CD4-positive, alpha-beta T cell treated with Interleukin-4 for 1 hour (primary cell): Measurements from ENCODE around the gene DOK6.
"Not testable (repeated sequence)": the region's sequence is repeated elsewhere in the genome, so short reads cannot be mapped to it uniquely, and the experiment has no call there.

Source experiments
- DNase-seq, 2 donors: peaks; one replicate each; pipeline ENCODE4 v3.0.0-alpha.2; 2020 to 2022

The DOK6 gene

GRCh38 chr18:69400253-69400975, at the start of gene DOK6:
TSS of gene DOK6 (plus strand) at chr18:69400888.
- DNase-seq, result no peak

DNA sequence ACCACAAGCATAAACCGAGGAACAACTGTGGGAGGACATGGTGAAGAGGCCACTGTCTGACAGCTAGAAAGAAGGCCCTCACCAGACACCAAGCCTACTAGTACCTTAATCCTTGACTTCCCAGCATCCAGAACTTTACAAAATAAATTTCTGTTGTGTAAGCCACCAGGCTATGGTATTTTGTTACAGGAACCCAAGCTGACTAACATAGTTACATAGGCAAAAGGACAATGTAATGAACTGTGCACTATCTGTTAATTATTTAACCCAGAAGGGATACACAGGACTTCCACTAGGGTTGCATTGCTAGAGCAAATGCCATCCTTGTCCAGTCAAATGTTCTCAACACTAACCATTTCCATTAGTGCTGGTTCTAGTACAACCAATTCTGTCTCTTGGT, 47.7 kb upstream of the DOK6 start:
- no peak for DNase-seq

DNA sequence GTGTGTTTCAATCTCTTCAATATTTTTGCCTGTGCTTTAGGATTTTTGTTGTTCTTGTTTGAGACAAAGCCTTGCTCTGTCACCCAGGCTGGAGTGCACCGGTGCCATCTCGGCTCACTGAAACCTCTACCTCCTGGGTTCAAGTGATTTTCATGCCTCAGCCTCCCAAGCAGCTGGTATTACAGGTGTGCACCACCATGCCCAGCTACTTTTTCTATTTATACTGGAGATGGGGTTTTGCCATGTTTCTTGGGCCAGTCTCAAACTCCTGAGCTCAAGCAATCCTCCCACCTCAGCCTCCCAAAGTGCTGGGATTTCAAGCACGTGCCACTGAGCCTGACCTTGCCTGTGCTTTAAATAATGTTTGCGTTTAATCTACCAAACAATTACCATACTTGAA, 43.1 kb upstream of the DOK6 start:
- DNase-seq, result no peak

DNA sequence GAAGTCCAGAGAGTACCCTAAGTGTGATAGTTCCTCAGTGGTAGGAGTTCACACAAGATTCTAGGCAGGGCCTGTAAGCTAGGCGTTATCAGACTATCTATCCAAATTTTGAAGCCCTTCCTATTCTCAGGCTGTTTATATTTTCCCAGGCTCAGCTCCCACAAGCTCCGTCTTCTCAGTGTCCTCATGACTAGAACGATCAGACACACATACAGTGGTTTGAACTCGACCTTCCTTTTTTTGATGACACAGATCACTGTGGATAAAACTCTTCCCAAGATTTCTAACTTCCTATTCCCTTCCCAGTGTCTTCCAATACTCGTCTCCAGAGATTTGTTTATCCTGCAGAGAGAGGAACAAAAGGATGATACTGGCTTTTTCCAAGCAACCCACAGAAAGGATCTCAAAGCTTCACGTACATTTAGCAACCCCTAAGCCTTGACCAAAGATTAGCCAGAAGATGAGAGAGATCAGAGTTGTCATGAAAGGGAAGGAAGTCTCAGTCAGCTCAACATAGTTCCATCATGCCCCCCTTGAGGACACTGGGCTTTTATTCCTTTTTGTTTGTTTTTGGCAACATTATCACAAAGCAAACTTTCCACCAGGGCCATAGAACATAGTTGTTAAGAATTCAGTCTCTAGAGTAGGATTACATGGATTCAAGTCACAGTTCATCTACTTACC, 42.3 kb upstream of the DOK6 start:
- no peak for DNase-seq

DNA sequence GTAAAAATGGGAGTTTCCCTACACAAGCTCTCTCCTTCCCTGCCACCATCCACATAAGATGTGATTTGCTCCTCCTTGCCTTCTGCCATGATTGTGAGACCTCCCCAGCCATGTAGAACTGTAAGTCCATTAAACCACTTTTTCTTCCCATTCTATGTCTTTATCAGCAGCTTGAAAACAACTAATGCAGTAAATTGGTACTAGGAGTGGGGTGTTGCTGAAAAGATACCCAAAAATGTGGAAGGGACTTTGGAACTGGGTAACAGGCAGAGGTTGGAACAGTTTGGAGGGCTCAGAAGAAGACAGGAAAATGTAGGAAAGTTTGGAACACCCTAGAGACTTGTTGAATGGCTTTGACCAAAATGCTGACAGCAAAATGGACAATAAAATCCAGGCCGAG, 40.9 kb upstream of the DOK6 start:
- not testable (repeated sequence) for DNase-seq

DNA sequence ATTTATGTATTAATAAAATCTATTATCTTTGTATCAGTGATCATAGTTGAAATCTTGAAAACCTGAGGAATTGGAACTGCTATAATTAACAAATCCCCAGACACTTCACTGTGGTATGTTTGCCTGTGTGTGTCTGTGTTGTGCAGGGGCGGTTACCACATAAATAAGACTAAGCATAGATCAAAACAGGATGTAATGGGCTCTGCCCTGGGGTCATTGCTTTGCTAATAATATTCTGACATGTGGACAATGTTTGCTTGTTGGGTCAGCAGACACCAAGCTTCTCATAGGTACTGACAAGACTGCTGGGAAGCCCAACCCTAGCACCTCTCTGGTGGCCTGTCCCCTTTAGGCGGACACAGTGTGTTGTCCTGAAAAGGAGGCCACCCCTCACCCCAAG, 35.8 kb upstream of the DOK6 start:
- DNase-seq, result no peak

DNA sequence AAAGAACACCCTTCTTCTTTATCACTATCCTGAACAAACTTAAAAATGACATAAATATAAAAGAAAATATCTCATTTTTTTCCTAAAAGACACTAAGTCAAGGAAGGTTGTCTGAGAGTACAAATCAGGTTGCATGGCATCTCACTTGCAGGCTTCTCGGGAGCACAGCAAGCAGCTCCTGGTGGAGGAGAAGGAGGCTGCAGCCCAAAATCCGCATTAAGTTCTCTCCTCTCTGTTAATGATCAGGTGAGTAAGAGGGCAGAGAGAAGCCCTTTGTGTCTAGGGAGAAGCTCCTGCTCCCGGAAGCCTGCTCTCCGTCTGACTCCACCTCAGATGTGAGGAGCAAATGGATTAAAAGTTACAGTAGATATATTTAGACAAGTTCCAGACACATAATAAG, 35.0 kb upstream of the DOK6 start:
- no peak for DNase-seq

- no peak for DNase-seq
Observed at GRCh38 chr18:69367104-69367503, 33.6 kb upstream of the DOK6 start.

DNA sequence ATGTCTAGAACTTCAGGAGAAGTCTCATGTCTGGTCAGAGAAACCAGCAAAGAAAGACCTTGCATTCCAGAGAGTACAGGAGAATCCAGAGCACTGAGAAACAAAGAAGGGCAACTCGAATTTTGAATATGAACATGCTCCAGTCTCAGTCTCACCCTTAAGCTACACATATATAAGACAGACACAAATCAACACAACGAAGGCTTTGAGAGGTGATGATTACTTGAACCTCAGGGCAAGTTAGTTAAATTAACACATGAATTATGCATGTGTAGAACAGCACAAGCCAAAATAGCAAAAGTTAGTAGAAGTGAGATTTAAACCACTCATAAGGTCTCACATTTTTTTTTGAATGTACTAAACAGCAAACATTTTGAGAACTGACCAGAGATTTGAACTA, 29.0 kb upstream of the DOK6 start:
- DNase-seq, result no peak

DNA sequence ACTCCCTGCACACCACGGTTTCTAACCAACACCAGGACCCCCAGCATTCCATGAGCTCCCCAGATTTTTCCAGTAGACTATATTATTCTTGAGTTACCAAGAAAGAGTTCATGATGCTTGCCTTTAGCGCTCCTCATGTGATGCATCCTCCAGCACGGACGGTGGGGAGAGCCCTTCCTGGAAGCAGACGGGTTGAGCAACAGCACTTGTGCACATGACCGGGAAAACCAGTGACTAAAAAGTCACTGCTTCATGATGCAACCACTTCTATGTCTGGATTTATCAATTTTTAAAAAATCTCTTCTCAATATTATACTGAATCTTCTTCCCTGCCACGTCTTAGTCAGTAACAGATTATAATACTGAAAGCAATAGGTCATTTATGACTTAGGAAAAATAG, 20.4 kb upstream of the DOK6 start:
- no peak for DNase-seq

- DNase-seq, result no peak
Observed at GRCh38 chr18:69383186-69383585, 17.5 kb upstream of the DOK6 start.

- DNase-seq, result no peak
Observed at GRCh38 chr18:69387186-69387585, 13.5 kb upstream of the DOK6 start.

GRCh38 chr18:69388222-69388621, 12.5 kb upstream of the DOK6 start:
- DNase-seq, result no peak

GRCh38 chr18:69397096-69397495, 3.6 kb upstream of the DOK6 start:
- no peak for DNase-seq

DNA sequence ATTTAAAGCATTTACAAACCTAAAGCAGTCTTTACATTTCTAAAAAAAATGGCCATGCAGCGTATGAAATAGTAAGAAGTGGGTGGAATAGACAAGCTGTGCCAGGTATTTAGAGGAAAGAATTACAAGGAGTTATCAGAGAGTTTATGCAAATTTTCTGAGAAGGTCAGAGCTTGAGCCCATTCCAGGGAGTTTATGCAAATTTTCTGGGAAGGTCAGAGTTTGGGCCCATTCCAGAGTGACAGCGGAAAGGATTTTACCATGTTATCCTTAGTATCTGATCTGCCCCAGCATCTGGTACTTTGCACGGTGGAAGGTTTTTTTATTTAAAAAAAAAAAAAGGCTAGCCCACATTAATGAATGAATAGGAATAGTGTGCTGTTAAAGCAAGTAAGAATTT, 1.4 kb upstream of the DOK6 start:
- no peak for DNase-seq

DNA sequence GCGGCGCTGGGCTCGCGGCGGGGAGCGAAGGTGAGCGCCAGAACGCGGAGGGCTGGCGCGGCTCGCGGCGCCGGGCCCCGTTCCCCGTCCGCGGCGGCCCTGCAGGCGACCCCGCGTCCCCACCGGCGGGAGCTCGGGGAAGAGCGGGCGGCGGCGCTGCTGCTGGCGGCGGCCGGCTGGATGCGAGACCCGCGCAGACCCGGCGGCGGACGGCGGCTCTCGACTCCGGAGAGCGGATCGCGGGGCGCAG, 213 bp downstream of the DOK6 start:
- no peak for DNase-seq

DNA sequence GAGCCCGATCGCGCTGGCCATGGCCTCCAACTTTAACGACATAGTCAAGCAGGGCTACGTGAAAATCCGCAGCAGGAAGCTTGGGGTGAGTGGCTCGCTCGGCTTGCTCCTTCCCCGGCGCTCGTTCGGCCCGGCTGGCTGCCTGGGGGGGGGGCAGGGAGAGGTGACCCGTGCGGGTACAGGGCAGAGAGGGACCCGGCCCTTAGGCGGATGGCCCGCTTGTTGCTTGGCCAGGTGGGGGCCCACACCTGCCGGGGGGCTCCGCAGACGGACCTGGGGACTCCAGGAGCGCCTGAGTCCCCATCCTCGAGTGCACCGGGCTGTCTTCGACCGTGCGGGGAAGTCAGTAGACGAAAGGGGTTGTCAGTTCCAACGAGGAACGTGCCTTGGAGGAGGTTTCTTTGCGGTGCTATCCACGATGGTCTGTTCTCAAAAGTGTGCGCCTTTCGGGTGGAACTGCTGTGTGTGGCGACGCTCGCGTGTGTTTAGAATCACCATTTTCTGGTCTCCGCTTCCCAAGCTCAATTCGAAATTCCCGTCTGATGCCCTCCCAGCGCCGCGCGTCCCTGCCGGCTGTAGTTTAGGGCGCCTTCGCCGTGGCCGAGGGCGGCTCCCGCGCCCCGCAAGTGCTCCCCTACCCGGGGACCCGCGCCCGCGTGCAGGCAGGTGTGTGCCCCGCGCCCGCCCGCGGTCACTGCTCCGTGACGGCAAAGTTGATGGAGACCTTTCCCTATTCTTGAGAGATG, 711 bp downstream of the DOK6 start:
- DNase-seq, result no peak

- DNase-seq, result no peak
Observed at GRCh38 chr18:69401972-69402532, 1.4 kb downstream of the DOK6 start.

GRCh38 chr18:69402533-69402989, 1.9 kb downstream of the DOK6 start:
- DNase-seq, result no peak

DNA sequence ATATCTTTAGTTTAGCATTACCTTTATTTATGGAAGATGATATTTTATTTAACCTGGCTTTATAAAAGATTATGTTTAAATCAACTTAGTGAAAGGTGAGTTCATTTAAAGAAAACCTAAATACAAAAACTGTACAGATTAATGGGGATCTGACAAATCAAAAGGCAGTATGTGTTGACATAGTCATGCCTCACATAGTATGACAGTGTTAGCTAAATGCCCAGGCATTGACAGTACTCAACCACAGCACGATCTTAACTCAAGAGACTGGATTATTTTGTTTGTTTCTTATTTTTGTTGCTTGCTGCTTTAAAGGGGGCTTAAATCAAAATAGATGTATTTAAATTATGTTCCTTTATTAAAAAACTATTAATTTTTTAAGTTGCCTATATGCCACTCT, 7.8 kb downstream of the DOK6 start:
- DNase-seq, result no peak

DNA sequence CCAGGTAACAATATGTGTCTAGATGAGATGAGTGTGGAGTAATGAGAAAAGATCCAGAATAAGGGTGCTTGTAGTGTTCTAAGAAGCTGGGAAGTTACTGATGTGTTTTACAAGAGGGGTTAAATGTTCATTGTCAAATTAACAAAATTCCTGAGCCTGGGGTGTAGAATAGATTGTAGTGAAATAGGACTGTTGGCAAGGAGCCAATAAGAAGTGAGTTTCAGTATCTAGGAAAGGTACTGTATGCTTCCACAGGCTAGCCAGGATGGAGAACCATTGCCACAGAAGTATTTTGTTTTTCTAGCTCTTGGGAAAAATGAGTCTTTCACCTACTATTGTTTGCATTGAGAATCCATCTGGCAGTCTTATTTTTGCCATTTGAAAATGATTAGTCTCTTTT, 10.5 kb downstream of the DOK6 start:
- no peak for DNase-seq

DNA sequence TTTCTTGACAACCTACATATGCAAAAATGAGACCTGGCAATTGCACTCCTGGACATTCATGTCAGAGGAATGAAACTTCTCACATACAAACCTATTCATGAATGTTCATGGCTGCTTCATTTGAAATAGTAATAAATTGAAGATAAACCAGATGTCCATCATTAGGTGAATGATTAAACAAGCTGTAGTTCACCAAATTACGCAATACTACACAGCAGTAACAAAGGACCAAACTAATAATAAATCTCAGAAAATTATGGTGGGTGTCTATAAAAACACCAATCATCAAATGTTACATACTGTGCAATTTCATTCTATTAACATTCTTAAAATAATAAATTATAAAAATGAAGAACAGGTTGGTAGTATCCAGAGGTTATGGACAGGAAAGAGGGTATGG, 13.5 kb downstream of the DOK6 start:
- no peak for DNase-seq

- no peak for DNase-seq
Observed at GRCh38 chr18:69432847-69433246, 32.2 kb downstream of the DOK6 start.

DNA sequence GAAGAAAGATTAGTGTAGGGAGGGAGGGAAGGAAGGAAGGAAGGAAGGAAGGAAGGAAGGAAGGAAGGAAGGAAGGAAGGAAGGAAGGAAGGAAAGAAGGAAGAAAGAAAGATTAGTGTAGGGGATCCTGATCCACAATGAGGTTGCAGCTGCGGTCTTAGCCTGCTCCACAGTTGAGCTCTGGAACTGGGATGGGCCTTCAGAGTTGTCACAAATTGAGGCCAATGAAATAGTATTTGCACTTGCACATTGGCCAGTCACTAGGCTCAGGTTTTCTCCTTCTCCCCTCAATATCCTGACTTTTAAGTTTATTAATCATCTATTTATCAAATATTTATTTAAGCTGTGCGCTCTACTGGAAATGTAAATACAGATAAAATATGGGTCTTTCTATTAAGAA, 34.3 kb downstream of the DOK6 start:
- no peak for DNase-seq
